ENCODE measurements around the gene LAMP2. TPM values are rescaled to one million over a fixed set of nuclear protein-coding genes. Genes with fewer than 3 reads are reported as not detected.

Gene LAMP2
- total RNA-seq, 1 experiment from 2014 or later, result 132 TPM

- CTCF ChIA-PET, result no interaction called here
- Mint-ChIP-seq H3K9me3 (ENCODE audit: low read depth, unreplicated experiment) (peaks cover 10% of the 10 kb centered on the region), H3K27ac (ENCODE audit: unreplicated experiment) (no peak overlapping the region), H3K27me3 (ENCODE audit: unreplicated experiment) (peaks cover 33% of the 10 kb centered on the region), H3K36me3 (ENCODE audit: insufficient read depth, unreplicated experiment) (no peaks in the 10 kb centered on the region), H3K4me1 (ENCODE audit: low read depth, unreplicated experiment) (no peaks in the 10 kb centered on the region), H3K4me3 (ENCODE audit: low read depth, unreplicated experiment) (no peak overlapping the region)
- no TSS peak for BruUV-seq (replicated peaks)
- intact Hi-C loops (cut with micrococcal nuclease; ENCODE audit: unreplicated experiment), result no loop called here
- TF ChIP-seq CTCF (IDR thresholded peaks at IDR 0.05; ENCODE audit: unreplicated experiment), result no peak
- DNase-seq, result no peak
These were observed 60.9 kb downstream of the LAMP2 start for GRCh38 chrX:120408168-120408567.

- H3K27me3 Mint-ChIP-seq (ENCODE audit: unreplicated experiment), result peaks cover 40% of the 10 kb centered on the region
- TF ChIP-seq CTCF (IDR thresholded peaks at IDR 0.05; ENCODE audit: unreplicated experiment), result no peak
- no peaks in the 10 kb centered on the region for H3K36me3 Mint-ChIP-seq (ENCODE audit: insufficient read depth, unreplicated experiment)
- H3K9me3 Mint-ChIP-seq (ENCODE audit: low read depth, unreplicated experiment), result peaks cover 10% of the 10 kb centered on the region
- no peak overlapping the region for H3K27ac Mint-ChIP-seq (ENCODE audit: unreplicated experiment)
- intact Hi-C loops (cut with micrococcal nuclease; ENCODE audit: unreplicated experiment), result no loop called here
- CTCF ChIA-PET, result interaction anchor here (1.1 kb wide), 1 partner anchor 16 kb away, joined by 3 read pairs; no protein-coding TSS in a partner anchor
- BruUV-seq (replicated peaks), result no TSS peak
- no peak overlapping the region for H3K4me3 Mint-ChIP-seq (ENCODE audit: low read depth, unreplicated experiment)
- DNase-seq, result no peak
- no peaks in the 10 kb centered on the region for H3K4me1 Mint-ChIP-seq (ENCODE audit: low read depth, unreplicated experiment)
These were observed 62.5 kb downstream of the LAMP2 start for GRCh38 chrX:120406638-120407037.

GRCh38 chrX:120402369-120402768 is 66.7 kb downstream of the LAMP2 start:
- peaks cover 7% of the 10 kb centered on the region for H3K9me3 Mint-ChIP-seq (ENCODE audit: low read depth, unreplicated experiment)
- H3K27me3 Mint-ChIP-seq (ENCODE audit: unreplicated experiment), result peaks cover 52% of the 10 kb centered on the region
- DNase-seq, result no peak
- H3K4me1 Mint-ChIP-seq (ENCODE audit: low read depth, unreplicated experiment), result no peaks in the 10 kb centered on the region
- no peaks in the 10 kb centered on the region for H3K36me3 Mint-ChIP-seq (ENCODE audit: insufficient read depth, unreplicated experiment)
- CTCF ChIA-PET, result no interaction called here
- BruUV-seq (replicated peaks), result no TSS peak
- intact Hi-C loops (cut with micrococcal nuclease; ENCODE audit: unreplicated experiment), result no loop called here
- H3K4me3 Mint-ChIP-seq (ENCODE audit: low read depth, unreplicated experiment), result no peak overlapping the region
- TF ChIP-seq CTCF (IDR thresholded peaks at IDR 0.05; ENCODE audit: unreplicated experiment), result no peak
- no peak overlapping the region for H3K27ac Mint-ChIP-seq (ENCODE audit: unreplicated experiment)

GRCh38 chrX:120401301-120401700 is 67.8 kb downstream of the LAMP2 start:
- Mint-ChIP-seq H3K27me3 (ENCODE audit: unreplicated experiment) (peaks cover 44% of the 10 kb centered on the region), H3K9me3 (ENCODE audit: low read depth, unreplicated experiment) (peaks cover 5% of the 10 kb centered on the region), H3K4me3 (ENCODE audit: low read depth, unreplicated experiment) (no peak overlapping the region), H3K4me1 (ENCODE audit: low read depth, unreplicated experiment) (no peaks in the 10 kb centered on the region), H3K27ac (ENCODE audit: unreplicated experiment) (no peak overlapping the region), H3K36me3 (ENCODE audit: insufficient read depth, unreplicated experiment) (no peaks in the 10 kb centered on the region)
- no peak for DNase-seq
- intact Hi-C loops (cut with micrococcal nuclease; ENCODE audit: unreplicated experiment), result no loop called here
- no peak for TF ChIP-seq CTCF (IDR thresholded peaks at IDR 0.05; ENCODE audit: unreplicated experiment)
- CTCF ChIA-PET, result no interaction called here
- no TSS peak for BruUV-seq (replicated peaks)
